Loucy (cell line): ENCODE measurements around the gene SPRR1B.

Experiments used
- H2AFZ ChIP-seq: fragments of 200-600 bp; sonication (generic); 2 replicates; pipeline ENCODE4 v1.6.0; 2016; ENCODE audit warnings: antibody characterized with exemption, mild to moderate bottlenecking, low read length, moderate library complexity
- H3F3A ChIP-seq: fragments of 200-600 bp; 2 replicates; pipeline ENCODE4 v1.6.0; 2016; ENCODE audit warnings: antibody characterized with exemption, low read depth, mild to moderate bottlenecking
- H3K27me3 ChIP-seq: fragments of 200-600 bp; sonication (generic); 2 replicates; pipeline ENCODE4 v1.6.1; 2014; ENCODE audit warnings: low read length, mild to moderate bottlenecking; ENCODE audit not compliant: insufficient read depth, poor library complexity, severe bottlenecking
- H3K36me3 ChIP-seq: fragments of 200-600 bp; sonication (generic); 2 replicates; pipeline ENCODE4 v1.6.1; 2016; ENCODE audit warnings: low read length; ENCODE audit not compliant: insufficient read depth
- H3K4me1 ChIP-seq: fragments of 200-600 bp; sonication (generic); 2 replicates; pipeline ENCODE4 v1.5.1; 2014; ENCODE audit warnings: low read length, mild to moderate bottlenecking; ENCODE audit not compliant: insufficient read depth, poor library complexity, severe bottlenecking
- H3K4me2 ChIP-seq: fragments of 200-600 bp; sonication (generic); 2 replicates; pipeline ENCODE4 v1.6.0; 2014; ENCODE audit warnings: antibody characterized with exemption, low read length, low read depth, mild to moderate bottlenecking; ENCODE audit not compliant: poor library complexity, severe bottlenecking
- H3K4me3 ChIP-seq: fragments of 200-600 bp; sonication (generic); 2 replicates; pipeline ENCODE4 v1.5.1; 2014; ENCODE audit warnings: low read length, mild to moderate bottlenecking, mixed read lengths; ENCODE audit not compliant: poor library complexity, severe bottlenecking
- H3K79me2 ChIP-seq: fragments of 200-600 bp; sonication (generic); 2 replicates; pipeline ENCODE4 v1.6.1; 2014; ENCODE audit warnings: low read length; ENCODE audit not compliant: insufficient read depth
- H3K9ac ChIP-seq: fragments of 200-600 bp; sonication (generic); 2 replicates; pipeline ENCODE4 v1.6.0; 2014; ENCODE audit warnings: mild to moderate bottlenecking, low read depth, low read length, moderate library complexity; ENCODE audit not compliant: poor library complexity, severe bottlenecking
- H3K9me2 ChIP-seq: fragments of 200-600 bp; sonication (generic); replicated peaks from 2 replicates; pipeline ENCODE4 v1.6.1; 2016; ENCODE audit warnings: low read depth, low read length, mixed read lengths
- H3K9me3 ChIP-seq: fragments of 200-600 bp; sonication (generic); 2 replicates; pipeline ENCODE4 v1.6.1; 2014; ENCODE audit warnings: mild to moderate bottlenecking, antibody characterized with exemption, low read length, low read depth; ENCODE audit not compliant: insufficient read depth
- H4K20me1 ChIP-seq: fragments of 200-600 bp; sonication (generic); 2 replicates; pipeline ENCODE4 v1.6.0; 2014; ENCODE audit warnings: antibody characterized with exemption, low read length, mild to moderate bottlenecking; ENCODE audit not compliant: insufficient read depth, poor library complexity, severe bottlenecking
- CTCF ChIP-seq: fragments of 200-600 bp; sonication (generic); conservative IDR thresholded peaks from 2 replicates; pipeline ENCODE4 v1.5.1; 2014; ENCODE audit warnings: mild to moderate bottlenecking, antibody characterized with exemption, low read length
- EZH2phosphoT487 ChIP-seq: fragments of 200-600 bp; IDR thresholded peaks from 2 replicates; pipeline ENCODE4 v1.6.1; 2018; ENCODE audit warnings: antibody characterized with exemption, mild to moderate bottlenecking, moderate library complexity, borderline replicate concordance

The SPRR1B gene

GRCh38 chr1:153058154-153058553 is 27.2 kb downstream of the SPRR1B start:
- H3K27me3 ChIP-seq = no peaks in the 10 kb centered on the region
- H2AFZ ChIP-seq = no peak overlapping the region

GRCh38 chr1:153058826-153059784 is 28.1 kb downstream of the SPRR1B start:
- H3K9me3 ChIP-seq = no peaks in the 10 kb centered on the region
- no peaks in the 10 kb centered on the region for H3K4me1 ChIP-seq
- no peak for TF ChIP-seq CTCF
- TF ChIP-seq EZH2phosphoT487 = no peak
- no peak overlapping the region for H3K9ac ChIP-seq
- H3K4me2 ChIP-seq = no peak overlapping the region
- H3K4me3 ChIP-seq = no peak overlapping the region
- no peaks in the 10 kb centered on the region for H3K79me2 ChIP-seq
- no peaks in the 10 kb centered on the region for H4K20me1 ChIP-seq
- H3K27me3 ChIP-seq = no peaks in the 10 kb centered on the region
- H3K9me2 ChIP-seq = no peaks in the 10 kb centered on the region
- no peaks in the 10 kb centered on the region for H3K36me3 ChIP-seq
- H3F3A ChIP-seq = no peaks in the 10 kb centered on the region
- H2AFZ ChIP-seq = no peak overlapping the region

More at GRCh38 chr1:153058154-153058553, 27.2 kb downstream of the SPRR1B start:
- Histone ChIP-seq H3K4me2 (no peak overlapping the region), H3K36me3 (no peaks in the 10 kb centered on the region), H4K20me1 (no peaks in the 10 kb centered on the region), H3K9me2 (no peaks in the 10 kb centered on the region), H3K4me1 (no peaks in the 10 kb centered on the region), H3K9ac (no peak overlapping the region), H3F3A (no peaks in the 10 kb centered on the region), H3K79me2 (no peaks in the 10 kb centered on the region), H3K4me3 (no peak overlapping the region), H3K9me3 (no peaks in the 10 kb centered on the region)
- TF ChIP-seq EZH2phosphoT487 = no peak
- 0 out of 2 replicates have a peak, but pooled peaks have one; percentile 15 for TF ChIP-seq CTCF

GRCh38 chr1:153070243-153070642 is 39.2 kb downstream of the SPRR1B start:
- Histone ChIP-seq H3K9me2 (no peaks in the 10 kb centered on the region), H3K4me1 (no peaks in the 10 kb centered on the region), H3F3A (no peaks in the 10 kb centered on the region), H3K79me2 (no peaks in the 10 kb centered on the region), H3K9ac (no peak overlapping the region), H3K4me3 (no peak overlapping the region), H3K4me2 (no peak overlapping the region), H3K9me3 (no peaks in the 10 kb centered on the region), H4K20me1 (no peaks in the 10 kb centered on the region), H2AFZ (no peak overlapping the region), H3K27me3 (no peaks in the 10 kb centered on the region), H3K36me3 (no peaks in the 10 kb centered on the region)
- no peak for TF ChIP-seq EZH2phosphoT487
- TF ChIP-seq CTCF = no peak
